B cell (primary cell): ENCODE measurements around the gene EEF1A2. TPM values are rescaled to one million over a fixed set of nuclear protein-coding genes. Genes with fewer than 3 reads are reported as not detected.

Experiments used
- ATAC-seq: fragments of 200-7000 bp; cut with Tn5 transposase; one replicate; pipeline ENCODE4 v1.10.0; 2021; ENCODE audit warnings: low read depth, mild to moderate bottlenecking, moderate number of reproducible peaks, moderate library complexity
- CTCF ChIA-PET: fragments of 350-600 bp; sonication (Branson Sonifier 250); formaldehyde crosslinking; loops from one replicate; lab custom pipeline; 2021; ENCODE audit warnings: antibody characterized with exemption, inconsistent platforms; lab: Charles Lee
- POLR2A ChIA-PET: fragments of 350-600 bp; sonication (Branson Sonifier 250); formaldehyde crosslinking; loops from one replicate; lab custom pipeline; 2021; ENCODE audit warnings: antibody characterized with exemption; lab: Charles Lee
- DNase-seq: peaks from one replicate; pipeline ENCODE4 v3.0.0; 2013
- H2AFZ ChIP-seq: 2 replicates; pipeline ENCODE4 v1.6.1; 2012; ENCODE audit warnings: mild to moderate bottlenecking, low read depth, low read length; ENCODE audit not compliant: insufficient read depth, poor library complexity, severe bottlenecking
- H3K27ac ChIP-seq, 2 donors: 1 replicate in 1 of 2; 2 replicates in 1 of 2; pipeline ENCODE4 v1.5.1; 2012 to 2013; ENCODE audit warnings: low read length in 2 of 2, mild to moderate bottlenecking in 2 of 2, moderate library complexity in 1 of 2
- H3K27me3 ChIP-seq, 4 experiments: fragments of 200-600 bp in 1 of 4; sonication (generic) in 1 of 4; replicated peaks in 1 of 4; 1 replicate in 2 of 4; 2 replicates in 2 of 4; pipeline versions ENCODE4 v1.6.1 to v1.7.0; 2013 to 2016; ENCODE audit warnings: low read length in 3 of 4, mild to moderate bottlenecking in 2 of 4, mixed read lengths in 1 of 4, moderate library complexity in 1 of 4; ENCODE audit not compliant: insufficient read depth in 4 of 4, control insufficient read depth in 3 of 4; ENCODE audit errors: control extremely low read depth in 1 of 4
- H3K36me3 ChIP-seq, 2 experiments: replicated peaks in 1 of 2; 1 replicate in 1 of 2; 2 replicates in 1 of 2; pipeline versions ENCODE4 v1.6.1 to v1.7.1; 2013; ENCODE audit warnings: low read length in 1 of 2; ENCODE audit not compliant: insufficient read depth in 2 of 2, control insufficient read depth in 1 of 2; ENCODE audit errors: control extremely low read depth in 1 of 2, extremely low read depth in 1 of 2
- H3K4me1 ChIP-seq, 2 donors: fragments of 200-600 bp in 1 of 2; sonication (generic) in 1 of 2; 1 replicate in 1 of 2; 2 replicates in 1 of 2; pipeline versions ENCODE4 v1.5.1 to v1.6.1; 2013 to 2017; ENCODE audit warnings: low read length in 2 of 2; ENCODE audit not compliant: control insufficient read depth in 2 of 2, insufficient read depth in 2 of 2
- H3K4me2 ChIP-seq: replicated peaks from 2 replicates; pipeline ENCODE3; 2012; ENCODE audit warnings: mild to moderate bottlenecking, low read depth, low read length; ENCODE audit not compliant: poor library complexity, severe bottlenecking
- H3K4me3 ChIP-seq, 5 experiments: fragments of 200-600 bp in 1 of 5; sonication (generic) in 1 of 5; 1 replicate in 3 of 5; 2 replicates in 2 of 5; pipeline versions ENCODE4 v1.5.1 to v1.7.0; 2011 to 2016; ENCODE audit warnings: low read length in 4 of 5, mild to moderate bottlenecking in 4 of 5, low read depth in 2 of 5, control low read depth in 1 of 5, moderate library complexity in 1 of 5; ENCODE audit not compliant: insufficient read depth in 1 of 5; ENCODE audit errors: control extremely low read depth in 1 of 5, extremely low read depth in 1 of 5
- H3K79me2 ChIP-seq: fragments of 200-600 bp; sonication (generic); one replicate; pipeline ENCODE4 v1.6.0; 2016; ENCODE audit warnings: low read length; ENCODE audit not compliant: control insufficient read depth, insufficient read depth
- H3K9ac ChIP-seq: fragments of 200-600 bp; sonication (generic); 2 replicates; pipeline ENCODE4 v1.6.1; 2017; ENCODE audit warnings: mild to moderate bottlenecking, low read length, moderate library complexity
- H3K9me3 ChIP-seq, 3 donors: one replicate each; pipeline versions ENCODE4 v1.6.1 to v1.7.1; 2013; ENCODE audit warnings: low read length in 2 of 3; ENCODE audit not compliant: control insufficient read depth in 2 of 3, insufficient read depth in 1 of 3; ENCODE audit errors: control extremely low read depth in 1 of 3
- H4K20me1 ChIP-seq: 2 replicates; pipeline ENCODE4 v1.6.0; 2012; ENCODE audit warnings: mild to moderate bottlenecking, low read length; ENCODE audit not compliant: insufficient read depth, control insufficient read depth, poor library complexity, severe bottlenecking
- H3K27ac Mint-ChIP-seq: one replicate; pipeline ENCODE4 v1.8.0; 2021; ENCODE audit warnings: mixed read lengths
- H3K27me3 Mint-ChIP-seq: one replicate; pipeline ENCODE4 v1.8.0; 2021; ENCODE audit warnings: mixed read lengths
- H3K4me1 Mint-ChIP-seq: one replicate; pipeline ENCODE4 v1.8.0; 2021; ENCODE audit warnings: mixed read lengths
- H3K4me3 Mint-ChIP-seq: one replicate; pipeline ENCODE4 v1.8.0; 2021; ENCODE audit warnings: mixed read lengths
- H3K9me3 Mint-ChIP-seq: one replicate; pipeline ENCODE4 v1.8.0; 2022; ENCODE audit warnings: mixed read lengths; ENCODE audit not compliant: insufficient read depth
- CTCF ChIP-seq: fragments of 200-600 bp; IDR thresholded peaks from one replicate; pipeline ENCODE4 v1.8.0; 2022; ENCODE audit warnings: antibody characterized with exemption, mild to moderate bottlenecking
- EZH2 ChIP-seq: IDR thresholded peaks from 2 replicates; pipeline ENCODE4 v1.6.1; 2012; ENCODE audit warnings: borderline replicate concordance, low read depth, mild to moderate bottlenecking, moderate library complexity, low read length; ENCODE audit not compliant: insufficient read depth, poor library complexity, severe bottlenecking
- WGBS: methylation state at CpG from one replicate; pipeline ENCODE4 v1.1.5; 2013; ENCODE audit warnings: missing lambda C conversion rate; ENCODE audit not compliant: insufficient coverage; 5-methylcytosine and 5-hydroxymethylcytosine counted together
- intact Hi-C: fragments of 100-400 bp; cut with micrococcal nuclease; formaldehyde crosslinking; loops from one replicate; pipeline ENCODE4 v1.10.0; 2022
- polyA plus RNA-seq: library from polyadenylated mRNA; depleted of rRNA; stranded (reverse); fragments of >200 nt; gene quantifications from 2 replicates; pipeline ENCODE4 v1.2.3, GENCODE V29; 2012
- total RNA-seq, 2 donors: library from RNA; stranded (reverse); fragments of 120-200 nt in 1 of 2; gene quantifications; 1 replicate in 1 of 2; 2 replicates in 1 of 2; pipeline versions ENCODE4 v1.2.3 to v1.2.4, GENCODE V29; 2013 to 2022

EEF1A2 gene
- total and polyA plus RNA-seq, 2 donors (not counting 1 experiment from before 2014, with no cell fraction given), result 2.2 to 2.9 TPM

DNA sequence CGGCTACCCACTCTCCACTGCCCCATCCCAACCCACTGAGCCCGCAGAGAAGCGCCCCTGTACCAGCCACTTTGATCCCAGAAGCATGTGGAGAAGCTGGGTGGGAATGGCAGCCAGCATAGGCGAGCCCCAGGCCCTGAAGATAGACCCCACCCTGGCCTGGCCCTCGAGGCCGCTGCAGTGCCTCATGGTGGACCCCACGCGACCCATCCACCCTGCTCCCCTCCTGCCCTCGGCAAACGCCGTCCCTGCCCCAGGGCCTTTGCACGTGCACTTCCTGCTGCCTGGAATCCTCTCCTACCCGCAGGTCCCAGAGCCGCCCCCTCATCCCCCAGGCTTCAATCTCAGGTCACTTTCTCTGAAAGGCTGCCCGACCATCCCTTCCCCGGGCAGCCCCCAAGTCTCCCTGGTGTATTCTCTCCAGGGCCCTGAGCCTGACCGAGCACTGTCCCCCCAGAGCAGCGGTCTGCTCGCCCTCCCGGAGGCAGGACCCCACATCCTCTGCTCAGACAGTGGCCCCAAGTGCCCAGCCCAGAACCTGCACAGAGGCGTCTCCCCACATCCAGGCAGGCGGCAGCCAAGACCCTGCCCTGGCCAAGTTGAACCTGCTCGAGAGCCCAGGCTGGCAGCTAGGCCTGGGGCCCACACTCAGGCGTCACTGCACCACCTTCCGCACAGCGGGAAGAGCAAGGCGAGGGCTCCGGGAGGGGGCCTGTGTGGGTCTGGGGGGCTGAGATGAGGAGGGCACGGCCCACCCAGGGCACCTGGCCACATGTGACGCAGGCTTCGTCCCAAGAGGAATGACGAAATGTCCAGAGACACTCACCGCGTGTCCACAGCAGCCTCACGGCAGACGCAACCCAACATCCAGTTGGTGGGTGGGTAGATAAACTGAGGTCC, 40.5 kb downstream of the EEF1A2 start:
- H3K4me3 Mint-ChIP-seq, result no peak overlapping the region
- Histone ChIP-seq H4K20me1 (no peaks in the 10 kb centered on the region), H3K4me2 (peak overlapping the region; percentile 34), H3K27me3 (peaks cover 0 to 19% (median 6%) of the 10 kb centered on the region in 4 experiments), H3K9me3 (peaks cover 0 to 10% (median 0%) of the 10 kb centered on the region in 3 donors), H3K36me3 (no peaks in the 10 kb centered on the region), H3K9ac (no peak overlapping the region), H3K79me2 (no peaks in the 10 kb centered on the region), H3K4me3 (no peak overlapping the region), H3K4me1 (peaks cover 7 to 16% of the 10 kb centered on the region in 2 donors), H3K27ac (no peak overlapping the region), H2AFZ (no peak overlapping the region)
- 95% methylated on average over 31 of the region's 36 CpGs for WGBS
- ChIA-PET CTCF (no interaction called here), POLR2A (interaction anchor here (0.9 kb wide), 1 partner anchor 22 kb away, joined by 8 read pairs; no protein-coding TSS in a partner anchor)
- intact Hi-C loops, result no loop called here
- DNase-seq (no peak), ATAC-seq (no peak)
- H3K4me1 Mint-ChIP-seq, result peaks cover 11% of the 10 kb centered on the region
- no peaks in the 10 kb centered on the region for H3K9me3 Mint-ChIP-seq
- peaks cover 31% of the 10 kb centered on the region for H3K27me3 Mint-ChIP-seq
- TF ChIP-seq CTCF (no peak), EZH2 (no peak)
- H3K27ac Mint-ChIP-seq, result no peak overlapping the region

- no peaks in the 10 kb centered on the region for H3K79me2 ChIP-seq
- H3K27me3 ChIP-seq, result peaks cover 0 to 19% (median 6%) of the 10 kb centered on the region in 4 experiments
- H3K4me3 Mint-ChIP-seq, result no peak overlapping the region
- ChIA-PET POLR2A (interaction anchor here (0.9 kb wide), 1 partner anchor 21 kb away, joined by 8 read pairs; no protein-coding TSS in a partner anchor), CTCF (no interaction called here)
- DNase-seq (no peak), ATAC-seq (peak; percentile 44)
- no peak overlapping the region for H3K27ac Mint-ChIP-seq
- H2AFZ ChIP-seq, result no peak overlapping the region
- peaks cover 27% of the 10 kb centered on the region for H3K27me3 Mint-ChIP-seq
- H3K4me3 ChIP-seq, result no peak overlapping the region
- intact Hi-C loops, result no loop called here
- H3K36me3 ChIP-seq, result no peaks in the 10 kb centered on the region
- H3K9me3 Mint-ChIP-seq, result no peaks in the 10 kb centered on the region
- H4K20me1 ChIP-seq, result no peaks in the 10 kb centered on the region
- peaks cover 11% of the 10 kb centered on the region for H3K4me1 Mint-ChIP-seq
- H3K4me1 ChIP-seq, result peaks cover 7 to 16% of the 10 kb centered on the region in 2 donors
- H3K27ac ChIP-seq, result no peak overlapping the region
- WGBS, result 14% methylated on average over 15 of the region's 17 CpGs
- peak overlapping the region; percentile 34 for H3K4me2 ChIP-seq
- H3K9me3 ChIP-seq, result peaks cover 0 to 9% (median 0%) of the 10 kb centered on the region in 3 donors
- TF ChIP-seq EZH2, result no peak
- no peak for TF ChIP-seq CTCF
- no peak overlapping the region for H3K9ac ChIP-seq
These were observed 41.1 kb downstream of the EEF1A2 start for GRCh38 chr20:63457737-63458136.
